Central memory CD4-positive, alpha-beta T cell (primary cell): ENCODE results near the gene GDAP1L1.
"Not testable (repeated sequence)": the region's sequence is repeated elsewhere in the genome, so short reads cannot be mapped to it uniquely, and the experiment has no call there.

ENCODE experiments used
- DNase-seq: peaks from one replicate; pipeline ENCODE4 v3.0.0; 2022

Gene GDAP1L1

DNA sequence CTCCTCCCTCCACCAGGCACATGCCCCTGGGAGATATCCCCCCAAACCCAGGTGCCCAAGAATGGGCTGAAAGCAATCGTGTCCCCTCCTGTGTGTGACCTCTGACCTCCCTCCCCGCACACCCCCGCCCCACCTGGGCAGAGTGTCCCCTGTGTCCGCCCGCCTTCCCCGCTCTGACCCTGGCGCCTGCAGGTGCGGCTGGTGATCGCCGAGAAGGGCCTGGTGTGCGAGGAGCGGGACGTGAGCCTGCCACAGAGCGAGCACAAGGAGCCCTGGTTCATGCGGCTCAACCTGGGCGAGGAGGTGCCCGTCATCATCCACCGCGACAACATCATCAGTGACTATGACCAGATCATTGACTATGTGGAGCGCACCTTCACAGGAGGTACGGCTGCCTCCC, 9.9 kb downstream of the GDAP1L1 start:
- DNase-seq = no peak

DNA sequence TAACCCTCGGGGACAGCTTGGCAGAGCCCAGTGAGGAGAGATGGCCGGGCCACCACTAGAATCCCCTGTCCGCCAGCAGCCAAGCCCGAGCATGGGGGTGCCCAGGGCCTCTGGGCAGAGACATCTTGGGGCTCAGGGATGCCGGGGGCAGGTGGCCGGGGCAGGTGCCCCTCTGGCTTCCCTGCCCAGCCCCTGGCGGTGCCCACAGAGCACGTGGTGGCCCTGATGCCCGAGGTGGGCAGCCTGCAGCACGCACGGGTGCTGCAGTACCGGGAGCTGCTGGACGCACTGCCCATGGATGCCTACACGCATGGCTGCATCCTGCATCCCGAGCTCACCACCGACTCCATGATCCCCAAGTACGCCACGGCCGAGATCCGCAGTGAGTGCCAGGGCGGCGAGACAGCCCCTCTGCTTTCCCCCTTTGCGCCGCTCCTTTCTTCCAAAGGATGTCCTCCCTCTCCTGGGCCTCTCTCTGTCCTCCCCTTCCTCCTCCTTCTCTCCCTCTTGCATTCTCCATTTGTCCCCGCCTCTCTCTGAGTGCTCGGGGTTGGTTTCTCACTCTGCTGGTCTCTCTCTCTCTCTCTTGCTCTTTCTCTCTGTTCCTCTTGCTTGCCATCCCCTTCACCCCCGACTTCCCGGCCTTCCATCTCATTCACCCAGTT, 11.2 kb downstream of the GDAP1L1 start:
- DNase-seq = no peak

DNA sequence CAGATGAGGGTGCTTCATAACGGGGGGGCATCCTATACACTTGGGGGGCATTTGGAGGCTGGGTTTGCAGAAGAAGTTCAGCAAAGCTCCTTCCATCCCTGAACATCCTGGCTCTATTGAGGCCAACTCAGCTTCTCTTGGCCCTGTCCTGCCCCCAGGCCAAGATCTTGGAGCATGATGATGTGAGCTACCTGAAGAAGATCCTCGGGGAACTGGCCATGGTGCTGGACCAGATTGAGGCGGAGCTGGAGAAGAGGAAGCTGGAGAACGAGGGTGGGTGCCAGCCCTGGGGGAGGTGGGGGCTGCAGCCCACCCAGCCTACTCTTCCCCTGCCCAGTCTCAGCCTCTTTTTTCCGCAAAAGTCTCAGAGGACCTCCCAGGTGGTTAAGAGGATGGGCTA, 17.2 kb downstream of the GDAP1L1 start:
- no peak for DNase-seq

DNA sequence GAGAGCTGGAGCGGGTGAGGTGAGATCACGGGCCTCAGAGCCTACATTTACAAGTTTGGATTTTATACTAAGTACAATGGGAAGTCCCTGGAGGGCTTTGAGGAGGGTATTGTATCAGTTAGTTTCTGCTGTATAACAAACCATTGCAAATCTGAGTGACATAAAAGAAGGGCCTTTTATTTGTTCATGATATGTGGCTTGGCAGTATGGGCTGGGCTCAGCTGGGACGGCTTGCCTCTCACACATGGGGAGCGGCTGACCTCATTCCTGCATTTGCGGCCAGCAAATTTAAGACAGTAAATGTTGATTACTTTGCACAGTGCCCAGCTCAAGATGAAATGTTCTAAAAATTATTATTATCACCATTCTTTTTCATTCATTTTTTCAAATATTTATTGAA, 21.7 kb downstream of the GDAP1L1 start:
- no peak for DNase-seq

DNA sequence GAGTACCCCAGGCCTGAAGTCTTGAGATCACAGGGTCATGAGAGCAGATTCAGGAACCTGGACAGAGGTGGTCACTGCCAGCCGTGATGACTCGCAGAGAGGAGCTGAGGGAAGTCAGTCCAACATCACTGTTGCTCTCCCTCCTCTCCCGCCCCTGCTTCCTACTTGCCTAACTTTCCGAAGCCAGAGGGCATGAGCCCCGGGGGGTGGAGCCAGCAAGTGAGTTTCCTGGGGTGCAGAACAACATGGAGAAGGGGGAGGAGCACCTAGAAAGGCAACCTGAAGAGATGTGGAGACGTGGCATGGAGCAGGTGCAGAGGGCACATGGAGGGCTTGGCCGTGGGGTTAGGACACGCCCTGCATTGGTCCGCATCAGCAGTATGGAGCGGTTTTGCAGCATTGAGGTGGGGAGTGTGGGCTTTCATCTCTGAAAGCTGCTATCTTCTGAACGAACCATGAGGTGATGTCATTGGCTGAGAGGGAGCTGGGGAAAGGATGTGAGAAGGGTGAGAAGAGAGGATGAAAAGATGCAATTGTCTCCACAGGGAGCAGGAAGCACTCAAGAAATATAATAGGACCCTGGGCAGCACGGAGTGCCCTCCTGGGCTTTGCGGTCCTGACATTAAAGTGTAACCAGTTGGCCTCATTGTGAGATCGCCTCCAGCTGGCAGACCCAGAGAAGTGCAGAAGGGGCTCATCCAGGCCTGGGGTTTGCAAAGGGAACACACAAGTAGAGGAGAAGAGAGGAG, 25.0 kb downstream of the GDAP1L1 start:
- no peak for DNase-seq

DNA sequence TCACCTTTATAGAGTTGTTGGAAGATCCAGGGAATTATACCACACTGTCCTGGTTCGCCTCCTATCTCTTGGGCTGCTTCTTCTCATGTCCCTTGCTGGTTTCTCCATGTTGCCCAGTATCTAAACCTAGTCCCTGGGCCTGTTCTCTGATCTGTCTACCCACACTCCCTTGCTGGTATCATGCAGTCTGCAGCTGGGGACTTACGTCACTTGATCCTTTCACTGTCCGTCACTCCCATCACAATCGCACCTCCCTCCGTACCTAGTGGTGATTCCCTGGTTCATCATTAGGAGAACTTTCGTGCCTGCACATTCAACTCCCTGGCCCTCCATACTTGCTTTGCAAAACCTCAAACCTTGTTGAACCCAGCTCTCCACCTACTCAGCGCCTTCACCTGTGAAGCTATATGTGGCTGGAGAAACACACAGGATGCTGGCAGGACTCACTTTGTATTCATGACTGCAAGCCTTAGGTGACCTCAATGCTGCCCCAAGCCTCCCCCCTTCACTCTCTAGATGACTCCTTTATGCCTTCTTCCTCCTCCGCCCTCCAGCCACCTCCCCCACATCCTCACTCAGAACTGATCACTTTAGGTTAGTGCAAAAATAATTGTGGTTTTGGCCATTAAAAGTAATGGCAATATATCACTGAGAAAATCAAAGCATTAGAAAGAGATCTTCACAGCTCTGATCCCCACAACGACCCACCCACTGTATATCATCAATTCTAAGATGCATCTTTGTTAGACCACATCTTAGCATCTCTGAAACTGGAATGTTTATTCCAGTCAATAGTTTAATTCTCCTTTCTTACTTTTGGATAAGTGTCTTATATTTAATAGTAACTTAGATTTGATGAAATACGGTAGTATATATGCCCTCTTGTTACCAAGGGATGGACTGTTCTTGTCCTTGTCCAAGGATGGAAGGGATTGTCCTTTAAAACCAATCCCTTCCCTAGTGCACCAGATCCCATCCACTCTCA, 26.4 kb downstream of the GDAP1L1 start:
- DNase-seq = no peak

DNA sequence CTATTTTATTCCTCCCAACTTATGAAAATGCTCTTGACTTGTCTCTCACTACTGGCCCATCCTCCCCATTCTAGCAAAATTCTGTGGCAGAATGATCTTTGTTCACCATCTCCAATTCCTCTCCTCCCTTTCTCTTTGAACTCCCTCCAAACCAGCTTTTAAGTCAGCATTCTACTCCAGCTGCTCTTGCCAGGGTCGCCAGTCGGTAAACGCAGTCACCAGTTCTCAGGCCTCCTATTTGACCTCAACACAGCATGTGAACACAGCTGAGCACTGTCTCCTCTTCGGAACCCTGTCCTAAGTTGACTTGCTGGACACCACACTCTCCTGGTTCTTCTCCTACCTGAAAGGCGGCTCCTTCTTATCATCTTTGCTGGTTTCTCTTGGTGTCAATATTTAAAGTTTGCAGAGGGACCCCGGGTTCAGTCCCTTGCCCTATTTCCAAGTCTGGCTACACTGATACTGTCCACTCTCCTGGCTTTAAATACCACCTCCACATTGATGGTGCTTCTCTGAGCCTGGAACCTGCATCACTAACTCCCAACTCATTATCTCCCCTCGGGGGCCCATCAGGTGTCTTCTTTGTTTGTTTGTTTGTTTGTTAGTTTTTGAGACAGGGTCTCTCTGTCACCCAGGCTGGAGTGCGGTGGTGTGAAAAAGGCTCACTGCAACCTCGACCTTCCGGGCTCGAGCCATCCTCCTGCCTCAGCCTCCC, 27.4 kb downstream of the GDAP1L1 start:
- no peak for DNase-seq

DNA sequence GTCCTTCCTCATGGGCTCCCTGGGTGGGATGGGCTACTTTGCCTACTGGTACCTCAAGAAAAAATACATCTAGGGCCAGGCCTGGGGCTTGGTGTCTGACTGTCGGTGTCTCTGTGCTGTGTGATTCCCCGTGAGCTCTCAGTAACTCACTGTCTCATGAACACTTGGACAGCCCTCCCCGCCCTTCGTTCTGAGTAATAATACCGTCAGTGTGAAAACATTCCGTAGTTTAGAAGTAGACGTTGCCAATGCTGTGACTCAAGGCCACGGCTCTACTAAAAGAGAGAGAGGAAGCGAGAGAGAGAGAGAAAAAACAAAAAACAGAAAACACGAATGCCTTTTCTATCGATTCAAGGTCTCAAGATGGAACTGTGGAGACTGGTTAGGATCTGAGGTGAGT, 32.1 kb downstream of the GDAP1L1 start:
- no peak for DNase-seq

DNA sequence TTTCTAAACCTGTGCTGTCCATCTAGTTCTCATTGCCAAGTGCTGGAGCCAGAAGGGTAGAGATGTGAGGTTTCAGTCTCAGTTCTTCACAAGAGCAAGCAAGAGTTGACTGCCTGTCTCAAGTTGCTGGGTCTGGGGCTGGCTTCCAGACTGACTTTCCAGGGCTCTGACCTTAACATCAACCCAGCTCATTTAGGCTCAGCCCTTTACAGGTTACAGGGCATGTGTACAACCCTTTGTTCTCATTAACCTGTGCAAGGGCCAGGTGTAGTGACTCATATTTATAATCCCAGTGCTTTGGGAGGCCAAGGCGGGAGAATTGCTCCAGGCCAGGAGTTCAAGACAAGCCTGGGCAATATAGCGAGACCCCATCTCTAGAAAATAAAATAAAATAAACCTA, 33.3 kb downstream of the GDAP1L1 start:
- no peak for DNase-seq

DNA sequence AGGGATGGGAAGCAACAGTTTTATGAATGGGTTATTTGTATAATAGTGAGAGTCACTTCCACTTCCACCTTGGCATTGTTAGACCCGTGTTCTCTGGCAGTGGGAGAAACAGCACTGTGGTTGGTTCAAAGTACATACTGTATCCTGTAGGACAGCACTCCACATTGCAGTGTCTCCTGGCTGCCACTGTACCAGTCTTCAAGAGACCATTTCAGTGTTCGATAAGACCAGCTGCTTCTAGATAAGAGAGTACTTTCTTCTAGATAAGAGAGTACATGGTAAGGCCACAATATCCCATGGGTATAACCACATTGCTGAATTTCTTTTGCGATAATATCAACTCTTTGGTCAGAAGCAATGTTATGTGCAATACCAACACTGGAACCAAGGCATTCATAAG, 35.1 kb downstream of the GDAP1L1 start:
- DNase-seq = no peak

DNA sequence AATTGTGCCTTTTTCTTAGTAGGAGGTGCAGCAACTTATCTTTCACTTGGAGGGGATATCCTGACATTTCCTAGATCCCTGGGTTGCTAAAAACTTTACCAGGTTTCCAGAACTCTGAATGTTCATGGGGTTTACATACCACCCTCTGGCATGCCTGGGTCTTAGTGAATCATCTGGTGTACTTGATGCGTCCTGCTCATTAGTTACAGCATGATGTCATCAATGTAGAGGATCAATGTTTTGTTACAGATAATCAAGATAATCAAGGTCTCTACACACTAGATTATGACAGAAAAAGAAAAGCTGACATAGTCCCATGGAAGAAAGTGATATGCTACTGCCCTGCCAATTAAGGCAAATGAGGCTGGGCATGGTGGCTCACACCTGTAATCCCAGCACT, 36.9 kb downstream of the GDAP1L1 start:
- DNase-seq = no peak

DNA sequence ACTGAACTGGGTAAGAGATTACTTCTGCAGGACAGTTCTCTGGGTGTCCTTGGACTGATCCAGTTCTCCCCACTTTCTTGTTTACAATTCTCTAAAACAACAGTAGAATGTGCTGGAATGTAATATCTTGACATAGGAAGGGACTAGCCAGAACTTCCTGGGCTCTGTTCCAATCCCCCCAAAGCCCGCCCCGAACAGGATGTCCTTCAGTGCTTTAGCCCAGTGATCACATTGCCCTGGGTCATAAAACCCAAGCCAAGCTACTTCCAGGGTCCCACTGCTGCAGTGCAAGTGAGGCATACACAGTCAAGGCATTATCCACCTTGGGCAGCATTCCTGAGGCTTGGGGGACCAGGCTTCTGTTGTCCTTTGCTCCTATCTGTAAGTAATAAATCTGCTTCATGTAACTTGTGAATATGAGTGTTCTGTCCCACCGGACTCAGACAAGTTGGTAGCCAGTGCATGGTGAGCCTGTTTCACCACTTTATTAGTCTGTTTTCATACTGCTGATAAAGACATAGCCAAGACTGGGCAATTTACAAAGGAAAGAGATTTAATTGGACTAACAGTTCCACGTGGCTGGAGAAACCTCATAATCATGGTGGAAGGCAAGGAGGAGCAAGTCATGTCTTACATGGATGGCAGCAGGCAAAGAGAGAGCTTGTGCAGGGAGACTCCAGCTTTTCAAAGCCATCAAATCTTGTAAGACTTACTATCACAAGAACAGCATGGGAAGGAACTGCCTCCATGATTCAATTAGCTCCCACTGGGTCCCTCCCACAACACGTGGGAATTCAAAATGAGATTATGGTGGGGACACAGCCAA, 40.4 kb downstream of the GDAP1L1 start:
- DNase-seq = no peak

DNA sequence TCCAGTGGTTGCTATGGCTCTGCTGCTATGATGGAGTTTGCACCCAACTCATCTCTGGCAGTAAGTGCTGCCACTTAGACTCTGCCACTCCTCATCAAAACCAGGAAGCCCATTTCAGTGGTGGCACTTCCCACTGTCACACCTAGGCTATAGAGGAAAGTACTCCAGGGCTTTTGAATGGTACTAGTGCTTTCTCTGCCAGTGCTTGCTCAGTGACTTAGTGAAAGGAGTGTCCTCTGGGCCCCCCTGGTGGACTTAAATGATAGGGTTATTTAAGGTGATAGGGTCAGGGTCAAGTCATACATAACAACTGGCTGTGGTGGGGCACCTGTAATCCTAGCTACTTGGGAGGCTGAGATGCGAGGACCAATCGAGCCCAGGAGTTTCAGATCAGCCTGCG, 41.1 kb downstream of the GDAP1L1 start:
- peak; percentile 6 for DNase-seq

DNA sequence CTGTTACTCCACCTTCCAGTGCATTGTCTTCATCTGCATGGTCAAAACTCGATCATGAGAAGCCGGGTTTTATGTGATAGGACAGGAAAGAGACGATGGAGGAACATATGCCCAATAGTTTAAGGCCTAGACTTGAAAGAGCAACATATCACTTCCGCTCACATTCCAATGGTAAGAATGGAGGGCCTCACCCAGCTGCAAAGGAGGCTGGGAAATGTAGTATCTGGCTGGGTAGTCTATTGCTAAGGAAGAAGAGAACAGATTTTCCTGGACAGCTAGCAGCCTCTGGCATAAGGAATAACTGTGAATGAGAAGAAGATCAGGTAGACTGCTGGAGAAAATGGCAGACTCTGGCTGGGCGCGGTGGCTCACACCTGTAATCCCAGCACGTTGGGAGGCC, 44.6 kb downstream of the GDAP1L1 start:
- no peak for DNase-seq

DNA sequence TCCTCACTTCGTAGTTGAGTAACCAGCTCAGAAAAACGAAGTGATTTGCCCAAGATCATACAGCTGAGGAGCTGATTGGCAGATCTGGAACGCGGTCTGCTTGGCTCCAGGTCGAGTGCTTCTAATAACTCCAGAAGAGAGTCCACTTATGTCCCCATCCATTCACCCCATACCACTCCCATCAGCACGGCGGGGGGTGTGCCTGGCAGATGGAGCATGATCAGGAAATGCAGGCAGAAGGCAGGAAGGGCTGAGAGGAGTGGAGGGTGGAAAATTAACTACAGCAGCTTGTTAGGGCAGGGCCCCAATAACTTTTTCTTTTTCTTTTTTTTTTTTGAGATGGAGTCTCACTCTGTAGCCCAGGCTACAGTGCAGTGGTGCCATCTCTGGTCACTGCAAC, 48.9 kb downstream of the GDAP1L1 start:
- DNase-seq = no peak

DNA sequence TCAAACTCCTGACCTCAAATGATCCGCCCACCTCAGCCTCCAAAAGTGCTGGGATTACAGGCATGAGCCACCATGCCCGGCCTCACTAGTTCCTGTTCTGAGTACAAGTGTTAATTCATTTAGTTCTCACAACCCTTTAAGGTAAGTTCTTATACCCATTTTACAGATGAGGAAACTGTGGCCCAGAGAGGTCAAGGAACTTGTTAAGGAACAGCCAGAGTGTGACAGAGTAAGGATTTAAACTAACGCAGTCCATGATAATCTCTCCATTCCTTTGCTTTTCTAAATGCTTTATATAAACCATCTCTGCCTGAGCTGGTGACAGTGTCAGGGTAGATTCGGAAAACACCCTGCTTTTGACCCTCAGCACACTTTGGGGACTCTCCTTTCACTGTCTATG, 50.6 kb downstream of the GDAP1L1 start:
- DNase-seq = no peak

DNA sequence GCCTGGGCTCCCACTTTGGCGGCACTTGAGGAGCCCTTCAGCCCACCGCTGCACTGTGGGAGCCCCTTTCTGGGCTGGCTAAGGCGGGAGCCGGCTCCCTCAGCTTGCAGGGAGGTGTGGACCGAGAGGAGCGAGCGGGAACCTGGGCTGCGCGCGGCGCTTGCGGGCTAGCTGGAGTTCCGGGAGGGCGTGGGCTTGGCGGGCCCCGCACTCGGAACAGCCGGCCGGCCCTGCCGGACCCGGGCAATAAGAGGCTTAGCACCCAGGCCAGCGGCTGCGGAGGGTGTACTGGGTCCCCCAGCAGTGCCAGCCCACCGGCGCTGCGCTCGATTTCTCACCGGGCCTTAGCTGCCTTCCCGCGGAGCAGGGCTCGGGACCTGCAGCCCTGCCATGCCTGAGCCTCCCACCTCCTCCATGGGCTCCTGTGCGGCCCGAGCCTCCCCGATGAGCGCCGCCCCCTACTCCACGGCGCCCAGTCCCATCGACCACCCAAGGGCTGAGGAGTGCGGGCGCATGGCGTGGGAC, 52.0 kb downstream of the GDAP1L1 start:
- not testable (repeated sequence) for DNase-seq

DNA sequence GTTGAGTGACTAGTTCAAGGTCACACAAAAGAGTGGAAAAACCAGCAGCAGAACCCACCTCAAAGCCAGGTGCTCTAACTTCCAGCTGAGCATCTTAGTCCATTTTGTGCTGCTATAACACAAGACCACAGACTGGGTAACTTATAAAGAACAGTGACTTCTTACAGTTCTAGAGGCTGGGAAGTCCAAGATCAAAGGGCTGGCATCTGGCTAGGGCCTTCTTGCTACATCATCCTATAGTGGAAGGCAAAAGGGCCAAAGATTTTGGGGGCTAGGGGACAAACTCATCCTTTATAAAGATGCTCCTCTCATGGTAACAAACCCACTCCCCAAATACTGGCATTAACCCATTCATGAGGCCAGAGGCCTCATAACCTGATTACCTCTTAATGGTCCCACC, 54.2 kb downstream of the GDAP1L1 start:
- DNase-seq = no peak

DNA sequence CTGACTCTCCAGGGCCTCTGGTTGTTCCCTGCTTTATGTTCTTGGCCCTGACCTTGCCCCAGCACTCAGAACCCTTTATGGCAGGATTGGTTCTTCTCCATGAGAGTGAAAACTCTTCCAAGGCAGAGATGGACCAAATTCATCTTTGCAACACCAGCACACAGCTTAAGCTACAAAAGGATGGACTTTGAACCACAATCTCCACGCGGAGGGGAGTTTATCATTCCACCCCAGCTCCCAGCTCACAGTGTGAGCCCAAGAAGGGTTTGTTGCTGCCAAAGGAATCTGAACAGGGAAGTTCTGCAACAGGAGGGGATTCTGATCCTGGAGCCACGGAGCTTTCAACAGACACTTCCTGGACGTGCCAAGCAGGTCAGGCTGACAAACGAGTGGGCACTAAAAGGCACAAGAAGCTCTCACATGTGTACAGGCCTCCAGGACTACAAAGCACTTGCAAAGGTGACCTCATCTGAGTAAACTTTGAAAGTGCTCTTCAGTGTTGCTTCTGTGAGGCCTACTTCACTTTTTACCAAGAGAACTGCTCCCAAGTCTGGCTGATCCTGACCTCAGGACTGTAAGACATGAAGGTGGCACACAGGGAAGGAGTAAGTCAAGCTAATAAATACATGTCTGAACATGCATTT, 55.0 kb downstream of the GDAP1L1 start:
- no peak for DNase-seq

DNA sequence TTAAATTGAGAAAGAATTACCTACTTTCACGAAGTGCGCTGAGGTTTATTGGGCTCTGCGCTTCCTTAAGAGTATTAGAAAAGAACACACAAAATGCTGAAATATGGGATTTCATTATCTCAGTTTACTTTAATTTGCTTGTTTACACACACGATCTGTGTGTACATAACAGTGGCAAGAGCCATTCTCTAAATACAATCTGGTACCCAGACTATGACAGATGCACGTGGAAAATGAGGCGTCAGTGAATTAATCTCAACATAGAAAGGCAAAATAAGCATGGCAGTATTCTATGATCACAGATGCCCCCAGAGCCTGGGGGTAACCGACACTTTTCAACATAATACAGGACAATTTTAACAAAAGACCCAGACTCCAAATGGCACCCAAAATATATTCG, 55.6 kb downstream of the GDAP1L1 start:
- DNase-seq = no peak

DNA sequence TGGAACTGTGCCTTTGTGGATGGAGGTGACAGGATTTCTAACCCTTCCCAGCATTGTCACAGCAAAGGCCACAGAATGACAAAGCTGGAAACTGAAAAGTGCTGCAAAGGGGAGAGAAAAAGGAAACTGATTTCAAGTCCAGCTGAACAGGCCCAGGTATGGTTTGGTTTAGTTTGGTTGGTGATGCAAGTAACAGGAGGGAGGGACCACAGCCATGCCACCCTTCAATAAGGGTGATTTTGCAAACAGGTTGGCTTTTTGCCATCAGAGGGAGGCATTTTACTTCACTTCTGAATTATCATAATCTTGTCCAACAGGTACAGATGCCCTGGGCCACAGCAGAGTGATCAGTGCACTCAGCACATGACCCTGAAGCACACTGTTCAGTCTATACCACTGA, 57.3 kb downstream of the GDAP1L1 start:
- DNase-seq = no peak
